SK-MEL-5 (cell line): ENCODE results near the gene RFX3. TPM values are rescaled to one million over a fixed set of nuclear protein-coding genes. Genes with fewer than 3 reads are reported as not detected.

Experiments
- DNase-seq: peaks from one replicate; pipeline ENCODE4 v3.0.0-alpha.2; 2016; ENCODE audit warnings: low read depth, low spot score
- in situ Hi-C: cut with HindIII; loops from 2 replicates; pipeline ENCODE4 v1.10.0; 2016; ENCODE audit warnings: low sequenced_read_pairs, high pct_unique_total_duplicates, low pct_unique_long_range_greater_than_20kb
- total RNA-seq: library from RNA; depleted of rRNA; stranded (reverse); fragments of >200 nt; shearing (Covaris generic); gene quantifications from 2 replicates; pipeline ENCODE4 v1.2.3, GENCODE V29; 2014

RFX3 gene
- total RNA-seq, 1 experiment from 2014 or later, result 4.8 TPM

GRCh38 chr9:3457175-3457574 is 68.6 kb downstream of the RFX3 start:
- in situ Hi-C loops, result no loop called here
- DNase-seq, result no peak

GRCh38 chr9:3455717-3456116 is 70.1 kb downstream of the RFX3 start:
- in situ Hi-C loops, result no loop called here
- DNase-seq, result no peak

GRCh38 chr9:3455094-3455493 is 70.7 kb downstream of the RFX3 start:
- in situ Hi-C loops, result no loop called here

GRCh38 chr9:3451956-3452355 is 73.8 kb downstream of the RFX3 start:
- in situ Hi-C loops, result no loop called here
- no peak for DNase-seq

More at GRCh38 chr9:3455094-3455493, 70.7 kb downstream of the RFX3 start:
- DNase-seq, result no peak

GRCh38 chr9:3447788-3448187 is 78.0 kb downstream of the RFX3 start:
- in situ Hi-C loops, result no loop called here
- DNase-seq, result no peak

GRCh38 chr9:3447143-3447542 is 78.7 kb downstream of the RFX3 start:
- no peak for DNase-seq
- in situ Hi-C loops, result no loop called here

- in situ Hi-C loops, result no loop called here
- no peak for DNase-seq
Observed at GRCh38 chr9:3446313-3446712, 79.5 kb downstream of the RFX3 start.

- in situ Hi-C loops, result no loop called here
- no peak for DNase-seq
Observed at GRCh38 chr9:3444016-3444415, 81.8 kb downstream of the RFX3 start.

GRCh38 chr9:3441197-3441816 is 84.5 kb downstream of the RFX3 start:
- DNase-seq, result peak; percentile 75
- in situ Hi-C loops, result no loop called here

- in situ Hi-C loops, result no loop called here
- DNase-seq, result peak; percentile 5
Observed at GRCh38 chr9:3436629-3437420, 89.0 kb downstream of the RFX3 start.

- in situ Hi-C loops, result no loop called here
- no peak for DNase-seq
Observed at GRCh38 chr9:3435732-3436131, 90.1 kb downstream of the RFX3 start.

GRCh38 chr9:3434594-3434993 is 91.2 kb downstream of the RFX3 start:
- in situ Hi-C loops, result no loop called here
- DNase-seq, result no peak

GRCh38 chr9:3433754-3434153 is 92.0 kb downstream of the RFX3 start:
- in situ Hi-C loops, result no loop called here
- DNase-seq, result no peak

GRCh38 chr9:3433066-3433465 is 92.7 kb downstream of the RFX3 start:
- in situ Hi-C loops, result no loop called here
- no peak for DNase-seq

- in situ Hi-C loops, result no loop called here
- DNase-seq, result no peak
Observed at GRCh38 chr9:3431890-3432289, 93.9 kb downstream of the RFX3 start.

- in situ Hi-C loops, result no loop called here
- no peak for DNase-seq
Observed at GRCh38 chr9:3419893-3420292, 105.9 kb downstream of the RFX3 start.

GRCh38 chr9:3415906-3416305 is 109.9 kb downstream of the RFX3 start:
- DNase-seq, result no peak
- in situ Hi-C loops, result no loop called here

- in situ Hi-C loops, result no loop called here
- no peak for DNase-seq
Observed at GRCh38 chr9:3413984-3414383, 111.8 kb downstream of the RFX3 start.

GRCh38 chr9:3410461-3410860 is 115.3 kb downstream of the RFX3 start:
- in situ Hi-C loops, result no loop called here

More at GRCh38 chr9:3410461-3410860, 115.3 kb downstream of the RFX3 start:
- no peak for DNase-seq
